ENCODE results near the gene IQCH.
"Not testable (repeated sequence)": the region's sequence is repeated elsewhere in the genome, so short reads cannot be mapped to it uniquely, and the experiment has no call there.

DNA sequence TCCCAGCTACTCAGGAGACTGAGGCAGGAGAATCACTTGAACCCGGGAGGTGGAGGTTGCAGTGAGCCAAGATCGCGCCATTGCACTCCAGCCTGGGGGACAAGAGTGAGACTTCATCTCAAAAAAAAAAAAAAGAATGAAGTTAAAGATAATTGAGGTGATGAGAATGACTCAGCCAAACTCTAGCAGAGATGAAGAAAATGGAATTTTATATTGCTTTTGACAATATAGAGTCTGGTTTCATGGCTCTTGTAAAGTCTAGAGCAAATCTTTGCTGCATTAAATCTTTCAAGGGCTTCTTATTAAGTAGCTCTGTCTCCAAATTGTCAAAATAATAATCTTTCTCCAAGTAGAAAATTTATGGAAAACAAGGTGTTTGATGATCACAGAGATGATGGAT, 3.8 kb downstream of the IQCH start:
- TF ChIP-seq CHD2 (IDR thresholded peaks at IDR 0.05; ENCODE audit: low read length, partially characterized antibody); RAD21 (IDR thresholded peaks at IDR 0.05; ENCODE audit: low read length); TCF12 (IDR thresholded peaks at IDR 0.05): not testable (repeated sequence)
